Panc1 (cell line): ENCODE results near the gene INTS6L. TPM values are rescaled to one million over a fixed set of nuclear protein-coding genes. Genes with fewer than 3 reads are reported as not detected.
A peak's percentile ranks its signal among the peaks of the same experiment; 100 is the strongest.

Source experiments
- ATAC-seq: fragments of 200-7000 bp; cut with Tn5 transposase; 2 replicates; pipeline ENCODE4 v1.9.1; 2020; ENCODE audit warnings: mild to moderate bottlenecking, moderate library complexity
- BruUV-seq: library from RNA; stranded (reverse); fragments of 400-500 nt; replicated peaks from 2 replicates; lab custom pipeline; 2021; lab: Mats Ljungman, UMichigan
- CTCF ChIA-PET: fragments of 300-600 bp; sonication (Branson Sonifier 250); formaldehyde crosslinking; loops from one replicate; lab custom pipeline; 2022; ENCODE audit warnings: antibody characterized with exemption; lab: Charles Lee
- POLR2A ChIA-PET: fragments of 300-600 bp; sonication (Branson Sonifier 250); formaldehyde crosslinking; loops from one replicate; lab custom pipeline; 2022; ENCODE audit warnings: antibody characterized with exemption; lab: Charles Lee
- DNase-seq: peaks from one replicate; pipeline ENCODE4 v3.0.0-alpha.2; 2010; ENCODE audit warnings: low read depth, low spot score
- H3K27ac ChIP-seq: 2 replicates; pipeline ENCODE4 v1.5.1; 2011; ENCODE audit warnings: mild to moderate bottlenecking, low read length, inconsistent platforms
- H3K27me3 ChIP-seq: fragments of 200-500 bp; sonication (Bioruptor generic); 2 replicates; pipeline ENCODE4 v1.6.0; 2014; ENCODE audit warnings: low read length, inconsistent platforms; ENCODE audit not compliant: control insufficient read depth, insufficient read depth
- H3K36me3 ChIP-seq: fragments of 200-500 bp; sonication (Bioruptor generic); 2 replicates; pipeline ENCODE4 v1.5.1; 2014; ENCODE audit warnings: inconsistent platforms, mild to moderate bottlenecking, low read length, moderate library complexity; ENCODE audit not compliant: control insufficient read depth, insufficient read depth
- H3K4me1 ChIP-seq: 2 replicates; pipeline ENCODE4 v1.5.1; 2011; ENCODE audit warnings: inconsistent platforms, mild to moderate bottlenecking, low read length, moderate library complexity; ENCODE audit not compliant: control insufficient read depth, insufficient read depth
- H3K4me3 ChIP-seq, 2 experiments: 2 replicates each; pipeline ENCODE4 v1.5.1; 2011 to 2012; ENCODE audit warnings: low read depth in 2 of 2, low read length in 2 of 2, mild to moderate bottlenecking in 2 of 2, inconsistent platforms in 1 of 2, moderate library complexity in 1 of 2
- H3K9me3 ChIP-seq: fragments of 200-500 bp; sonication (Bioruptor generic); 2 replicates; pipeline ENCODE4 v1.5.1; 2014; ENCODE audit warnings: low read depth, mild to moderate bottlenecking, inconsistent platforms, low read length, moderate library complexity; ENCODE audit not compliant: control insufficient read depth, insufficient read depth
- CTCF ChIP-seq: fragments of 450-650 bp; IDR thresholded peaks from 2 replicates; pipeline ENCODE4 v1.5.1; 2017; ENCODE audit warnings: mild to moderate bottlenecking
- POLR2AphosphoS5 ChIP-seq: IDR thresholded peaks from 2 replicates; pipeline ENCODE4 v1.6.1; 2012; ENCODE audit warnings: mild to moderate bottlenecking, low read depth, low read length, moderate library complexity
- REST ChIP-seq, 2 experiments: IDR thresholded peaks; 2 replicates each; pipeline ENCODE4 v1.6.1; 2011 to 2012; ENCODE audit warnings: low read depth in 2 of 2, control low read depth in 1 of 2, low read length in 1 of 2, mild to moderate bottlenecking in 1 of 2, moderate library complexity in 1 of 2; ENCODE audit not compliant: insufficient read depth in 1 of 2
- SIN3A ChIP-seq: IDR thresholded peaks from 2 replicates; pipeline ENCODE4 v1.6.1; 2012; ENCODE audit warnings: low read depth, mild to moderate bottlenecking, low read length, moderate library complexity, borderline replicate concordance; ENCODE audit not compliant: insufficient read depth
- TCF7L2 ChIP-seq: IDR thresholded peaks from 2 replicates; pipeline ENCODE4 v1.6.1; 2011; ENCODE audit warnings: mild to moderate bottlenecking, low read depth, low read length, inconsistent platforms
- in situ Hi-C: cut with HindIII; loops from 2 replicates; pipeline ENCODE4 v1.10.0; 2016; ENCODE audit warnings: low sequenced_read_pairs, low pct_unique_long_range_greater_than_20kb
- intact Hi-C: fragments of 100-400 bp; cut with micrococcal nuclease; formaldehyde crosslinking; loops from one replicate; pipeline ENCODE4 v1.10.0; 2022; ENCODE audit not compliant: unreplicated experiment
- total RNA-seq: library from RNA; stranded (reverse); gene quantifications from one replicate; pipeline ENCODE4 v1.2.1, GENCODE V29; 2021; ENCODE audit not compliant: unreplicated experiment

The INTS6L gene
- total RNA-seq, 1 experiment from 2014 or later: 19.6 TPM

GRCh38 chrX:135595543-135595942, 75.1 kb downstream of the INTS6L start:
- no peaks in the 10 kb centered on the region for H3K36me3 ChIP-seq
- ATAC-seq: no peak
- in situ Hi-C loops: no loop called here
- no peak overlapping the region for H3K4me3 ChIP-seq
- no peak overlapping the region for H3K27ac ChIP-seq
- no peak for DNase-seq
- H3K9me3 ChIP-seq: no peaks in the 10 kb centered on the region
- intact Hi-C loops: no loop called here
- no TSS peak for BruUV-seq
- TF ChIP-seq TCF7L2 (no peak), POLR2AphosphoS5 (no peak), CTCF (no peak), REST (IDR thresholded peaks at IDR 0.05; ENCODE audit: insufficient read depth in 1 of 2, low read depth in 2 of 2, low read length in 1 of 2) (no peak), SIN3A (no peak)
- ChIA-PET CTCF (no interaction called here), POLR2A (no interaction called here)
- H3K4me1 ChIP-seq: no peaks in the 10 kb centered on the region
- peaks cover 3% of the 10 kb centered on the region for H3K27me3 ChIP-seq

- no peak overlapping the region for H3K4me3 ChIP-seq
- BruUV-seq: no TSS peak
- H3K9me3 ChIP-seq: no peaks in the 10 kb centered on the region
- intact Hi-C loops (loop anchor here (2.0 kb wide), 1 partner anchor 112 kb away; no protein-coding TSS in a partner anchor), in situ Hi-C loops (no loop called here)
- TF ChIP-seq CTCF (peak; percentile 87), REST (IDR thresholded peaks at IDR 0.05; ENCODE audit: insufficient read depth in 1 of 2, low read depth in 2 of 2, low read length in 1 of 2) (no peak)
- DNase-seq: no peak
- no peaks in the 10 kb centered on the region for H3K36me3 ChIP-seq
- POLR2A ChIA-PET: interaction anchor here (0.7 kb wide), 1 partner anchor 864 kb away, joined by 3 read pairs; no protein-coding TSS in a partner anchor
- CTCF ChIA-PET: interaction anchor here (0.6 kb wide), 1 partner anchor 158 kb away, joined by 3 read pairs; no protein-coding TSS in a partner anchor
- H3K4me1 ChIP-seq: no peaks in the 10 kb centered on the region
- no peak overlapping the region for H3K27ac ChIP-seq
- peaks cover 2% of the 10 kb centered on the region for H3K27me3 ChIP-seq
- peak; percentile 88 for ATAC-seq
These were observed 76.0 kb downstream of the INTS6L start for GRCh38 chrX:135596495-135596894.
